Astrocyte (in vitro differentiated cells and primary cell): ENCODE measurements around the gene TBC1D24. TPM values are rescaled to one million over a fixed set of nuclear protein-coding genes. Genes with fewer than 3 reads are reported as not detected.

Source experiments
- DNase-seq: peaks from one replicate; pipeline ENCODE4 v3.0.0-alpha.2; 2010; ENCODE audit warnings: low read depth
- FAIRE-seq: peaks from 2 replicates; lab custom pipeline; 2011; peaks lifted over from hg19 to GRCh38; lab: Jason Lieb, UNC
- H2AFZ ChIP-seq: 2 replicates; pipeline ENCODE4 v1.6.0; 2012; ENCODE audit warnings: low read depth, low read length, inconsistent platforms
- H3K27ac ChIP-seq: 2 replicates; pipeline ENCODE4 v1.5.1; 2011; ENCODE audit warnings: low read depth, low read length, inconsistent platforms
- H3K27me3 ChIP-seq: 2 replicates; pipeline ENCODE4 v1.6.0; 2011; ENCODE audit warnings: low read length, inconsistent platforms; ENCODE audit not compliant: insufficient read depth
- H3K36me3 ChIP-seq: 2 replicates; pipeline ENCODE4 v1.5.1; 2011; ENCODE audit warnings: low read length, inconsistent platforms; ENCODE audit not compliant: insufficient read depth
- H3K4me1 ChIP-seq: 2 replicates; pipeline ENCODE4 v1.5.1; 2011; ENCODE audit warnings: low read length, inconsistent platforms; ENCODE audit not compliant: insufficient read depth
- H3K4me2 ChIP-seq: 2 replicates; pipeline ENCODE4 v1.6.0; 2012; ENCODE audit warnings: low read length, inconsistent platforms
- H3K4me3 ChIP-seq: 2 replicates; pipeline ENCODE4 v1.5.1; 2011; ENCODE audit warnings: low read depth, mild to moderate bottlenecking, low read length, inconsistent platforms; ENCODE audit not compliant: insufficient read depth
- H3K79me2 ChIP-seq: 2 replicates; pipeline ENCODE4 v1.6.0; 2012; ENCODE audit warnings: mild to moderate bottlenecking, low read length, inconsistent platforms; ENCODE audit not compliant: insufficient read depth
- H3K9ac ChIP-seq: 2 replicates; pipeline ENCODE4 v1.6.0; 2012; ENCODE audit warnings: mild to moderate bottlenecking, low read length, inconsistent platforms
- H3K9me3 ChIP-seq: 2 replicates; pipeline ENCODE4 v1.5.1; 2012; ENCODE audit warnings: low read depth, mild to moderate bottlenecking, low read length, inconsistent platforms; ENCODE audit not compliant: insufficient read depth
- H4K20me1 ChIP-seq: 2 replicates; pipeline ENCODE4 v1.6.0; 2012; ENCODE audit warnings: low read length, inconsistent platforms; ENCODE audit not compliant: insufficient read depth
- H3K27ac Mint-ChIP-seq: one replicate; pipeline ENCODE4 v1.8.0; 2021; ENCODE audit warnings: mild to moderate bottlenecking, mixed read lengths; ENCODE audit not compliant: unreplicated experiment
- H3K27me3 Mint-ChIP-seq: one replicate; pipeline ENCODE4 v1.8.0; 2021; ENCODE audit warnings: low read depth, mixed read lengths; ENCODE audit not compliant: unreplicated experiment
- H3K36me3 Mint-ChIP-seq: one replicate; pipeline ENCODE4 v1.8.0; 2021; ENCODE audit warnings: low read depth, mixed read lengths; ENCODE audit not compliant: unreplicated experiment
- H3K4me1 Mint-ChIP-seq: one replicate; pipeline ENCODE4 v1.8.0; 2021; ENCODE audit warnings: low read depth, mixed read lengths; ENCODE audit not compliant: unreplicated experiment
- H3K4me3 Mint-ChIP-seq: one replicate; pipeline ENCODE4 v1.8.0; 2021; ENCODE audit warnings: mild to moderate bottlenecking, moderate library complexity, mixed read lengths; ENCODE audit not compliant: unreplicated experiment
- H3K9me3 Mint-ChIP-seq: one replicate; pipeline ENCODE4 v1.8.0; 2021; ENCODE audit warnings: mild to moderate bottlenecking, mixed read lengths; ENCODE audit not compliant: unreplicated experiment
- CTCF ChIP-seq: IDR thresholded peaks from 2 replicates; pipeline ENCODE4 v1.5.1; 2011; ENCODE audit warnings: low read depth, mild to moderate bottlenecking, inconsistent platforms, low read length, moderate library complexity; ENCODE audit not compliant: insufficient read depth
- EZH2 ChIP-seq: IDR thresholded peaks from 2 replicates; pipeline ENCODE4 v1.6.1; 2012; ENCODE audit warnings: mild to moderate bottlenecking, low read length, inconsistent platforms; ENCODE audit not compliant: insufficient read depth
- total RNA-seq: library from RNA; stranded (reverse); gene quantifications from 2 replicates; pipeline ENCODE4 v1.2.1, GENCODE V29; 2021

TBC1D24 gene
- total RNA-seq, 1 donor from 2014 or later, result 13.4 TPM

GRCh38 chr16:2452650-2453049, 22.3 kb upstream of the TBC1D24 start:
- Histone ChIP-seq H3K4me3 (no peak overlapping the region), H3K27me3 (no peaks in the 10 kb centered on the region), H3K4me2 (no peak overlapping the region), H3K9ac (no peak overlapping the region), H2AFZ (no peak overlapping the region), H3K9me3 (no peaks in the 10 kb centered on the region), H4K20me1 (peaks cover 16% of the 10 kb centered on the region), H3K27ac (no peak overlapping the region), H3K79me2 (no peaks in the 10 kb centered on the region), H3K36me3 (peaks cover 18% of the 10 kb centered on the region), H3K4me1 (peaks cover 3% of the 10 kb centered on the region)
- no peak overlapping the region for H3K27ac Mint-ChIP-seq
- TF ChIP-seq EZH2 (no peak), CTCF (no peak)
- peaks cover under 1% of the 10 kb centered on the region for H3K4me1 Mint-ChIP-seq
- FAIRE-seq (no peak), DNase-seq (no peak)
- peaks cover 13% of the 10 kb centered on the region for H3K36me3 Mint-ChIP-seq
- H3K4me3 Mint-ChIP-seq, result no peak overlapping the region
- no peaks in the 10 kb centered on the region for H3K9me3 Mint-ChIP-seq
- H3K27me3 Mint-ChIP-seq, result no peaks in the 10 kb centered on the region

- Histone ChIP-seq H3K9me3 (no peaks in the 10 kb centered on the region), H3K36me3 (peaks cover 14% of the 10 kb centered on the region), H3K4me1 (peaks cover 6% of the 10 kb centered on the region), H3K4me2 (no peak overlapping the region), H3K27ac (no peak overlapping the region), H3K4me3 (no peak overlapping the region), H2AFZ (no peak overlapping the region), H3K79me2 (peaks cover 1% of the 10 kb centered on the region), H3K9ac (no peak overlapping the region), H3K27me3 (no peaks in the 10 kb centered on the region), H4K20me1 (peaks cover 5% of the 10 kb centered on the region)
- Mint-ChIP-seq H3K27ac (no peak overlapping the region), H3K36me3 (peaks cover 13% of the 10 kb centered on the region), H3K4me1 (peaks cover 3% of the 10 kb centered on the region), H3K4me3 (no peak overlapping the region), H3K9me3 (no peaks in the 10 kb centered on the region), H3K27me3 (no peaks in the 10 kb centered on the region)
- TF ChIP-seq EZH2 (no peak), CTCF (no peak)
- DNase-seq (no peak), FAIRE-seq (no peak)
Measured at GRCh38 chr16:2455081-2455845, 19.7 kb upstream of the TBC1D24 start.

- no peak for FAIRE-seq
- Mint-ChIP-seq H3K4me3 (no peak overlapping the region), H3K9me3 (no peaks in the 10 kb centered on the region), H3K27ac (no peak overlapping the region), H3K27me3 (no peaks in the 10 kb centered on the region), H3K4me1 (peaks cover 3% of the 10 kb centered on the region), H3K36me3 (peaks cover 13% of the 10 kb centered on the region)
- no peak for DNase-seq
- peaks cover 14% of the 10 kb centered on the region for H3K36me3 ChIP-seq
- no peak overlapping the region for H3K4me3 ChIP-seq
- no peak for TF ChIP-seq EZH2
- TF ChIP-seq CTCF, result no peak
- H3K27ac ChIP-seq, result no peak overlapping the region
- H2AFZ ChIP-seq, result no peak overlapping the region
- H3K9ac ChIP-seq, result no peak overlapping the region
- H3K4me1 ChIP-seq, result peaks cover 14% of the 10 kb centered on the region
- H3K9me3 ChIP-seq, result no peaks in the 10 kb centered on the region
- peaks cover 8% of the 10 kb centered on the region for H3K79me2 ChIP-seq
- H4K20me1 ChIP-seq, result peaks cover 5% of the 10 kb centered on the region
- no peak overlapping the region for H3K4me2 ChIP-seq
- H3K27me3 ChIP-seq, result no peaks in the 10 kb centered on the region
Measured at GRCh38 chr16:2456551-2457153, 18.3 kb upstream of the TBC1D24 start.
